Astrocyte (in vitro differentiated cells and primary cell): ENCODE data around the gene DGKI. TPM values are rescaled to one million over a fixed set of nuclear protein-coding genes. Genes with fewer than 3 reads are reported as not detected.

ENCODE experiments used
- DNase-seq: peaks from one replicate; pipeline ENCODE4 v3.0.0-alpha.2; 2010; ENCODE audit warnings: low read depth
- FAIRE-seq: peaks from 2 replicates; lab custom pipeline; 2011; peaks lifted over from hg19 to GRCh38; lab: Jason Lieb, UNC
- H2AFZ ChIP-seq: 2 replicates; pipeline ENCODE4 v1.6.0; 2012; ENCODE audit warnings: low read depth, low read length, inconsistent platforms
- H3K27ac ChIP-seq: 2 replicates; pipeline ENCODE4 v1.5.1; 2011; ENCODE audit warnings: low read depth, low read length, inconsistent platforms
- H3K27me3 ChIP-seq: 2 replicates; pipeline ENCODE4 v1.6.0; 2011; ENCODE audit warnings: low read length, inconsistent platforms; ENCODE audit not compliant: insufficient read depth
- H3K36me3 ChIP-seq: 2 replicates; pipeline ENCODE4 v1.5.1; 2011; ENCODE audit warnings: low read length, inconsistent platforms; ENCODE audit not compliant: insufficient read depth
- H3K4me1 ChIP-seq: 2 replicates; pipeline ENCODE4 v1.5.1; 2011; ENCODE audit warnings: low read length, inconsistent platforms; ENCODE audit not compliant: insufficient read depth
- H3K4me2 ChIP-seq: 2 replicates; pipeline ENCODE4 v1.6.0; 2012; ENCODE audit warnings: low read length, inconsistent platforms
- H3K4me3 ChIP-seq: 2 replicates; pipeline ENCODE4 v1.5.1; 2011; ENCODE audit warnings: low read depth, mild to moderate bottlenecking, low read length, inconsistent platforms; ENCODE audit not compliant: insufficient read depth
- H3K79me2 ChIP-seq: 2 replicates; pipeline ENCODE4 v1.6.0; 2012; ENCODE audit warnings: mild to moderate bottlenecking, low read length, inconsistent platforms; ENCODE audit not compliant: insufficient read depth
- H3K9ac ChIP-seq: 2 replicates; pipeline ENCODE4 v1.6.0; 2012; ENCODE audit warnings: mild to moderate bottlenecking, low read length, inconsistent platforms
- H3K9me3 ChIP-seq: 2 replicates; pipeline ENCODE4 v1.5.1; 2012; ENCODE audit warnings: low read depth, mild to moderate bottlenecking, low read length, inconsistent platforms; ENCODE audit not compliant: insufficient read depth
- H4K20me1 ChIP-seq: 2 replicates; pipeline ENCODE4 v1.6.0; 2012; ENCODE audit warnings: low read length, inconsistent platforms; ENCODE audit not compliant: insufficient read depth
- H3K27ac Mint-ChIP-seq: one replicate; pipeline ENCODE4 v1.8.0; 2021; ENCODE audit warnings: mild to moderate bottlenecking, mixed read lengths; ENCODE audit not compliant: unreplicated experiment
- H3K27me3 Mint-ChIP-seq: one replicate; pipeline ENCODE4 v1.8.0; 2021; ENCODE audit warnings: low read depth, mixed read lengths; ENCODE audit not compliant: unreplicated experiment
- H3K36me3 Mint-ChIP-seq: one replicate; pipeline ENCODE4 v1.8.0; 2021; ENCODE audit warnings: low read depth, mixed read lengths; ENCODE audit not compliant: unreplicated experiment
- H3K4me1 Mint-ChIP-seq: one replicate; pipeline ENCODE4 v1.8.0; 2021; ENCODE audit warnings: low read depth, mixed read lengths; ENCODE audit not compliant: unreplicated experiment
- H3K4me3 Mint-ChIP-seq: one replicate; pipeline ENCODE4 v1.8.0; 2021; ENCODE audit warnings: mild to moderate bottlenecking, moderate library complexity, mixed read lengths; ENCODE audit not compliant: unreplicated experiment
- H3K9me3 Mint-ChIP-seq: one replicate; pipeline ENCODE4 v1.8.0; 2021; ENCODE audit warnings: mild to moderate bottlenecking, mixed read lengths; ENCODE audit not compliant: unreplicated experiment
- EZH2 ChIP-seq: IDR thresholded peaks from 2 replicates; pipeline ENCODE4 v1.6.1; 2012; ENCODE audit warnings: mild to moderate bottlenecking, low read length, inconsistent platforms; ENCODE audit not compliant: insufficient read depth
- total RNA-seq: library from RNA; stranded (reverse); gene quantifications from 2 replicates; pipeline ENCODE4 v1.2.1, GENCODE V29; 2021
- TF ChIP-seq, protein P1 (sequence below): IDR thresholded peaks from 2 replicates; pipeline ENCODE4 v1.5.1; 2011; ENCODE audit warnings: low read depth, mild to moderate bottlenecking, inconsistent platforms, low read length, moderate library complexity; ENCODE audit not compliant: insufficient read depth

Gene DGKI
- total RNA-seq, 1 donor from 2014 or later, result 6.3 TPM

GRCh38 chr7:137755846-137756651 lies 90.7 kb downstream of the DGKI start:
- Histone ChIP-seq H2AFZ (no peak overlapping the region), H3K36me3 (no peaks in the 10 kb centered on the region), H3K9ac (no peak overlapping the region), H4K20me1 (no peaks in the 10 kb centered on the region), H3K27ac (no peak overlapping the region), H3K4me3 (no peak overlapping the region), H3K79me2 (no peaks in the 10 kb centered on the region), H3K27me3 (no peaks in the 10 kb centered on the region), H3K4me2 (no peak overlapping the region), H3K4me1 (peaks cover 21% of the 10 kb centered on the region), H3K9me3 (no peaks in the 10 kb centered on the region)
- Mint-ChIP-seq H3K27ac (peak overlapping the region; percentile 30), H3K4me3 (no peak overlapping the region), H3K4me1 (peaks cover 39% of the 10 kb centered on the region), H3K27me3 (no peaks in the 10 kb centered on the region), H3K9me3 (no peaks in the 10 kb centered on the region), H3K36me3 (peaks cover 2% of the 10 kb centered on the region)
- FAIRE-seq (no peak), DNase-seq (peak; percentile 26)
- no peak for TF ChIP-seq EZH2
- TF ChIP-seq, protein P1, sequence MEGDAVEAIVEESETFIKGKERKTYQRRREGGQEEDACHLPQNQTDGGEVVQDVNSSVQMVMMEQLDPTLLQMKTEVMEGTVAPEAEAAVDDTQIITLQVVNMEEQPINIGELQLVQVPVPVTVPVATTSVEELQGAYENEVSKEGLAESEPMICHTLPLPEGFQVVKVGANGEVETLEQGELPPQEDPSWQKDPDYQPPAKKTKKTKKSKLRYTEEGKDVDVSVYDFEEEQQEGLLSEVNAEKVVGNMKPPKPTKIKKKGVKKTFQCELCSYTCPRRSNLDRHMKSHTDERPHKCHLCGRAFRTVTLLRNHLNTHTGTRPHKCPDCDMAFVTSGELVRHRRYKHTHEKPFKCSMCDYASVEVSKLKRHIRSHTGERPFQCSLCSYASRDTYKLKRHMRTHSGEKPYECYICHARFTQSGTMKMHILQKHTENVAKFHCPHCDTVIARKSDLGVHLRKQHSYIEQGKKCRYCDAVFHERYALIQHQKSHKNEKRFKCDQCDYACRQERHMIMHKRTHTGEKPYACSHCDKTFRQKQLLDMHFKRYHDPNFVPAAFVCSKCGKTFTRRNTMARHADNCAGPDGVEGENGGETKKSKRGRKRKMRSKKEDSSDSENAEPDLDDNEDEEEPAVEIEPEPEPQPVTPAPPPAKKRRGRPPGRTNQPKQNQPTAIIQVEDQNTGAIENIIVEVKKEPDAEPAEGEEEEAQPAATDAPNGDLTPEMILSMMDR, result no peak

DNA sequence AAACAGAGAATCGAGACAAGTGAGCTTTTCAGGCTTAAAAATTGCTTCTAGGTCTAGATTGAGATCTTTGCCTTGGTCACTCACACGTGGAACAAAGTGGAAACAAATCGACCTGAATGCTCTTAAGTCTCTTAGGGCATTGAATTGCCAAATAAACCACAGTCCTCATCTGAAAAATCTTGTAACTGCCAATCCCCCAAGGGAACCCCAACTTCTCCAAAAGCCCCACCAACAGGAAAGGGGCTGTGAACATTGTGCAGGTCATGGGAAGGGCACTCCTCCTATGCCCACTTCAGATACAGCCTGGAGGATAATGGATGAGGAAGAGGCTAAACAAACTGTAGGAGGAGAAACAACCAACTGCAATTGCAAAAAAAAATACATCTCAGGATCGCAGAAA lies 91.3 kb downstream of the DGKI start:
- peaks cover 2% of the 10 kb centered on the region for H3K36me3 Mint-ChIP-seq
- no peak overlapping the region for H3K4me2 ChIP-seq

More for the DNA sequence above, 91.3 kb downstream of the DGKI start:
- no peak for FAIRE-seq
- Histone ChIP-seq H2AFZ (no peak overlapping the region), H3K9me3 (no peaks in the 10 kb centered on the region), H3K4me1 (peaks cover 21% of the 10 kb centered on the region), H3K36me3 (no peaks in the 10 kb centered on the region), H4K20me1 (no peaks in the 10 kb centered on the region), H3K9ac (no peak overlapping the region), H3K27me3 (no peaks in the 10 kb centered on the region), H3K27ac (no peak overlapping the region), H3K4me3 (no peak overlapping the region), H3K79me2 (no peaks in the 10 kb centered on the region)
- Mint-ChIP-seq H3K4me3 (no peak overlapping the region), H3K27me3 (no peaks in the 10 kb centered on the region), H3K27ac (peak overlapping the region; percentile 11), H3K9me3 (no peaks in the 10 kb centered on the region), H3K4me1 (peaks cover 39% of the 10 kb centered on the region)
- no peak for DNase-seq
- no peak for TF ChIP-seq EZH2
- TF ChIP-seq, protein P1, result no peak
